SK-N-SH (cell line): ENCODE results near the gene WSB2. TPM values are rescaled to one million over a fixed set of nuclear protein-coding genes. Genes with fewer than 3 reads are reported as not detected.
A peak's percentile ranks its signal among the peaks of the same experiment; 100 is the strongest.

Source experiments
- CTCF ChIA-PET: fragments of 300-600, 350-600 bp; formaldehyde crosslinking; extraction: SDS; loops from one replicate; lab custom pipeline; 2021; lab: Yijun Ruan, JAX
- POLR2A ChIA-PET: fragments of 350-600 bp; sonication (Branson Sonifier 250); formaldehyde crosslinking; extraction: SDS; loops from one replicate; lab custom pipeline; 2020; ENCODE audit warnings: antibody characterized with exemption, inconsistent platforms; lab: Yijun Ruan, JAX
- DNase-seq: peaks from one replicate; pipeline ENCODE4 v3.0.0; 2012
- H2AFZ ChIP-seq: fragments of 200-600 bp; sonication (generic); 2 replicates; pipeline ENCODE4 v1.8.1; 2016; ENCODE audit warnings: antibody characterized with exemption, mild to moderate bottlenecking, low read depth
- H3F3A ChIP-seq: fragments of 200-600 bp; sonication (generic); replicated peaks from 2 replicates; pipeline ENCODE3; 2016; ENCODE audit warnings: antibody characterized with exemption, mild to moderate bottlenecking; ENCODE audit not compliant: insufficient read depth
- H3K27ac ChIP-seq, 2 experiments: fragments of 200-500 bp in 1 of 2; fragments of 200-600 bp in 1 of 2; sonication (Bioruptor generic) in 1 of 2; sonication (generic), shearing (Covaris generic) in 1 of 2; 2 replicates each; pipeline versions ENCODE4 v1.5.1 to v1.6.1; 2014 to 2016; ENCODE audit warnings: low read depth in 2 of 2, inconsistent platforms in 1 of 2, low read length in 1 of 2, mild to moderate bottlenecking in 1 of 2, mixed read lengths in 1 of 2
- H3K27me3 ChIP-seq: fragments of 200-600 bp; sonication (generic), shearing (Covaris generic); 2 replicates; pipeline ENCODE4 v1.6.1; 2016; ENCODE audit warnings: mixed run types; ENCODE audit not compliant: insufficient read depth
- H3K36me3 ChIP-seq, 2 experiments: fragments of 200-500 bp in 1 of 2; fragments of 200-600 bp in 1 of 2; sonication (Bioruptor generic) in 1 of 2; sonication (generic) in 1 of 2; replicated peaks in 1 of 2; 2 replicates each; pipeline versions ENCODE3 to v1.5.1; 2014 to 2016; ENCODE audit warnings: low read length in 1 of 2, mild to moderate bottlenecking in 1 of 2; ENCODE audit not compliant: insufficient read depth in 2 of 2, control insufficient read depth in 1 of 2
- H3K4me1 ChIP-seq, 2 experiments: fragments of 200-500 bp in 1 of 2; fragments of 200-600 bp in 1 of 2; sonication (Bioruptor generic) in 1 of 2; sonication (generic), shearing (Covaris generic) in 1 of 2; 2 replicates each; pipeline versions ENCODE4 v1.5.1 to v1.6.1; 2014 to 2016; ENCODE audit warnings: low read depth in 1 of 2, low read length in 1 of 2, mixed run types in 1 of 2; ENCODE audit not compliant: insufficient read depth in 2 of 2, control insufficient read depth in 1 of 2
- H3K4me2 ChIP-seq: fragments of 200-600 bp; sonication (generic), shearing (Covaris generic); 2 replicates; pipeline ENCODE4 v1.6.1; 2017; ENCODE audit warnings: mixed run types
- H3K4me3 ChIP-seq, 2 experiments: fragments of 200-500 bp in 1 of 2; fragments of 200-600 bp in 1 of 2; sonication (Bioruptor generic) in 1 of 2; sonication (generic), shearing (Covaris generic) in 1 of 2; 2 replicates each; pipeline versions ENCODE4 v1.5.1 to v1.8.1; 2014 to 2016; ENCODE audit warnings: low read depth in 2 of 2, inconsistent platforms in 1 of 2, low read length in 1 of 2, mild to moderate bottlenecking in 1 of 2, mixed read lengths in 1 of 2, moderate library complexity in 1 of 2
- H3K79me2 ChIP-seq: fragments of 200-600 bp; sonication (generic); 2 replicates; pipeline ENCODE4 v1.8.1; 2017; ENCODE audit warnings: mild to moderate bottlenecking; ENCODE audit not compliant: insufficient read depth
- H3K9ac ChIP-seq: fragments of 200-600 bp; sonication (generic); 2 replicates; pipeline ENCODE4 v1.6.1; 2017; ENCODE audit warnings: mixed run types
- H3K9me2 ChIP-seq: fragments of 200-600 bp; sonication (generic); 2 replicates; pipeline ENCODE4 v1.6.1; 2017; ENCODE audit warnings: mixed run types
- H3K9me3 ChIP-seq: fragments of 200-600 bp; sonication (generic); 2 replicates; pipeline ENCODE4 v1.6.1; 2017; ENCODE audit warnings: mixed run types, mild to moderate bottlenecking, moderate library complexity
- H4K20me1 ChIP-seq: fragments of 200-600 bp; sonication (generic); 2 replicates; pipeline ENCODE4 v1.6.1; 2017; ENCODE audit warnings: mild to moderate bottlenecking, mixed run types; ENCODE audit not compliant: insufficient read depth
- EP300 ChIP-seq, 2 experiments: IDR thresholded peaks; 2 replicates each; pipeline versions ENCODE4 v1.4.0 to v1.6.1; 2012; ENCODE audit warnings: borderline replicate concordance in 1 of 2, low read depth in 1 of 2, low read length in 1 of 2
- EZH2phosphoT487 ChIP-seq: fragments of 200-600 bp; sonication (generic); IDR thresholded peaks from 2 replicates; pipeline ENCODE4 v1.6.1; 2017; ENCODE audit warnings: low read depth, mixed run types, mild to moderate bottlenecking, antibody characterized with exemption, moderate library complexity, borderline replicate concordance
- FOXM1 ChIP-seq: IDR thresholded peaks from 2 replicates; pipeline ENCODE4 v1.4.0; 2012; ENCODE audit warnings: low read depth, mild to moderate bottlenecking
- GABPA ChIP-seq: IDR thresholded peaks from 2 replicates; pipeline ENCODE4 v1.4.0; 2012; ENCODE audit warnings: low read depth, mild to moderate bottlenecking
- MEF2A ChIP-seq: IDR thresholded peaks from 2 replicates; pipeline ENCODE4 v1.4.0; 2012; ENCODE audit warnings: low read depth, borderline replicate concordance
- MXI1 ChIP-seq: IDR thresholded peaks from 2 replicates; pipeline ENCODE4 v1.6.1; 2012; ENCODE audit warnings: mild to moderate bottlenecking, low read depth, low read length, improper control_type of control experiment
- NFIC ChIP-seq: IDR thresholded peaks from 2 replicates; pipeline ENCODE4 v1.4.0; 2012; ENCODE audit warnings: borderline replicate concordance
- YY1 ChIP-seq: IDR thresholded peaks from 2 replicates; pipeline ENCODE4 v1.4.0; 2012; ENCODE audit warnings: low read depth, mild to moderate bottlenecking
- WGBS: methylation state at CpG from one replicate; pipeline ENCODE4 v1.1.6; 2017; ENCODE audit warnings: low lambda C conversion rate; 5-methylcytosine and 5-hydroxymethylcytosine counted together
- polyA plus RNA-seq, 3 experiments: library from polyadenylated mRNA; depleted of rRNA; stranded (reverse); fragments of >200 nt; gene quantifications; 2 replicates each; pipeline ENCODE4 v1.2.3, GENCODE V29; 2012
- TF ChIP-seq, protein P1 (sequence below): IDR thresholded peaks from 2 replicates; pipeline ENCODE4 v1.4.0; 2012; ENCODE audit warnings: low read depth, borderline replicate concordance
- TF ChIP-seq, protein P2 (sequence below): IDR thresholded peaks from 2 replicates; pipeline ENCODE4 v1.4.0; 2012; ENCODE audit warnings: low read depth, borderline replicate concordance
- TF ChIP-seq, protein P3 (sequence below): IDR thresholded peaks from 2 replicates; pipeline ENCODE4 v1.4.0; 2012; ENCODE audit warnings: low read depth

Gene WSB2
- polyA plus RNA-seq, 1 of the 3 experiments (the other 2 are of a cell fraction) = 54.4 TPM

DNA sequence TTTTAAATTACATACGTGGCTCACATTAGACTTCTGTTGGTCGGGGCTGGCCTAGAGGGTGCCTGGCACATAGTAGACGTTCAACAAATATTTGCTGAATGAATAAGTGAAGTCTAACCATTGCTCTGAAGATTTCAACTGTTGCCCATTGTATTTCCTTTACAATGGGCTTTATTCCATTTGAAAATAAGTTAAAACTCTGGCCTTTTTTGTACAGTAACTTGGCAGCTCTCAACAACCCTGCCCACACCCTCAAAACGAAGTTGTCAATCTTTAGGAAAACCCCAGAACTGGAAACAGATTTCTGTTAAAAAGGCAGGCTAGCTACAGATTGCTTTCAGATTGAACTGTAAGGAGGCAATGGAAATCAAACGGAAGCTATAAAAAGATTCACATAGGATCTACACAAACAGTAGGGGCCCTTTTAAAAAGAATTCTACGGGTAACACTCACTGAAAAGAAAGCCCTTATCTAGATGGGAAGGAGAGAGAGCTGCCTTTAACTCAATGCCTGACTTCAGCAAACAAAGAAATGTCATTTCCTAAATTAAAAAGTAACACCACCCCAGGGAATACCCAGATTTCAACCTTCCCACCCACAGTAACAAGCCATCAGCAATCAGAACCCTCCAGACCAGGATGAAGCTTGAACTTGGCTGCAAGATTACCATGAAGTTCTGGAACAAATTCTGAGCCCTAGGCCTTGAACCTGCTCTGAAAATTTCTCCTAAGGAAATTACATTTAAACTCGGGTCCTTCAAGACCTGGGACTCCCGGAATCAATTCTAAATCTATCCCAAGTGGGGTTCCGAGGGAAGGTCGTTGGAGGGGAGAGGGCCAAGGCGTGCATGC is 1.4 kb downstream of the WSB2 start:
- Histone ChIP-seq H3K9me3 (no peaks in the 10 kb centered on the region), H3K9me2 (no peaks in the 10 kb centered on the region), H3F3A (peaks cover 38% of the 10 kb centered on the region), H3K79me2 (peaks cover 82% of the 10 kb centered on the region), H2AFZ (no peak overlapping the region), H3K9ac (peak overlapping the region; percentile 76), H3K27ac (peak overlapping the region; percentile 88 to 97), H3K4me3 (peak overlapping the region; percentile 71 to 78), H3K27me3 (no peaks in the 10 kb centered on the region), H4K20me1 (no peaks in the 10 kb centered on the region), H3K36me3 (peaks cover 0 to 5% of the 10 kb centered on the region in 2 experiments)
- no peak for DNase-seq
- CTCF ChIA-PET = interaction anchor here (1.2 kb wide), 1 partner anchor 62 kb away, joined by 4 read pairs; no protein-coding TSS in a partner anchor
- 33% methylated on average over 11 of the region's 11 CpGs for WGBS
- TF ChIP-seq GABPA = no peak
- TF ChIP-seq FOXM1 = no peak
- TF ChIP-seq NFIC = no peak
- no peak for TF ChIP-seq MXI1
- TF ChIP-seq EZH2phosphoT487 = no peak
- no peak for TF ChIP-seq YY1
- TF ChIP-seq, all 33 proteins: peak for 0
- Histone ChIP-seq H3K4me1 (peaks cover 10 to 14% of the 10 kb centered on the region in 2 experiments; a peak in 3 of 4 replicates), H3K4me2 (peak overlapping the region; percentile 88)
- POLR2A ChIA-PET = no interaction called here

DNA sequence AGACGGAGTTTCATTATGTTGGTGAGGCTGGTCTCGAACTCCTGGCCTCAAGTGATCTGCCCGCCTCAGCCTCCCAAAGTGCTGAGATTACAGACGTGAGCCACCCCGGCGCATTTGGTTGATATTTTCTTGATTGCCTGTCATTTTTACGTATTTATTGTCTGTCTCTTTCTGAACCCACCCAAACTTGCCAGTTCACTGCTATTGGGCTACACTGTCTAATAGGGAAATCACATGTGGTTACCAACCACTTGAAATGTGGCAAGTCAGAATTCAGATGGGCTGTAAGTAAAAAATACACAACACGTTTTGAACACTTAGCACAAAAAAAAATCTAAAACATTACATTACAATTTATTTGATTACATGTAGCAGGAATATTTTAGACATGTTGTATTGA is 2.1 kb downstream of the WSB2 start:
- Histone ChIP-seq H3K36me3 (peaks cover 0 to 8% of the 10 kb centered on the region in 2 experiments), H3K4me3 (0 out of 4 replicates have a peak overlapping the region, but pooled peaks of 1 of the 2 experiments have one; percentile 78), H3K4me2 (peak overlapping the region; percentile 88; the same call in 1 of the 2 replicates), H3F3A (peaks cover 36% of the 10 kb centered on the region), H3K9me3 (no peaks in the 10 kb centered on the region), H3K27ac (peak overlapping the region in 1 of 2 experiments; percentile 88; a peak in 2 of 4 replicates), H3K9ac (peak overlapping the region; percentile 76; the same call in 1 of the 2 replicates), H3K79me2 (peaks cover 89% of the 10 kb centered on the region), H3K9me2 (no peaks in the 10 kb centered on the region)
- ChIA-PET CTCF (interaction anchor here (1.2 kb wide), 1 partner anchor 62 kb away, joined by 4 read pairs; no protein-coding TSS in a partner anchor), POLR2A (no interaction called here)
- TF ChIP-seq, protein P1, sequence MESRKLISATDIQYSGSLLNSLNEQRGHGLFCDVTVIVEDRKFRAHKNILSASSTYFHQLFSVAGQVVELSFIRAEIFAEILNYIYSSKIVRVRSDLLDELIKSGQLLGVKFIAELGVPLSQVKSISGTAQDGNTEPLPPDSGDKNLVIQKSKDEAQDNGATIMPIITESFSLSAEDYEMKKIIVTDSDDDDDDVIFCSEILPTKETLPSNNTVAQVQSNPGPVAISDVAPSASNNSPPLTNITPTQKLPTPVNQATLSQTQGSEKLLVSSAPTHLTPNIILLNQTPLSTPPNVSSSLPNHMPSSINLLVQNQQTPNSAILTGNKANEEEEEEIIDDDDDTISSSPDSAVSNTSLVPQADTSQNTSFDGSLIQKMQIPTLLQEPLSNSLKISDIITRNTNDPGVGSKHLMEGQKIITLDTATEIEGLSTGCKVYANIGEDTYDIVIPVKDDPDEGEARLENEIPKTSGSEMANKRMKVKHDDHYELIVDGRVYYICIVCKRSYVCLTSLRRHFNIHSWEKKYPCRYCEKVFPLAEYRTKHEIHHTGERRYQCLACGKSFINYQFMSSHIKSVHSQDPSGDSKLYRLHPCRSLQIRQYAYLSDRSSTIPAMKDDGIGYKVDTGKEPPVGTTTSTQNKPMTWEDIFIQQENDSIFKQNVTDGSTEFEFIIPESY = no peak
- TF ChIP-seq EZH2phosphoT487 = no peak
- TF ChIP-seq EP300 (IDR thresholded peaks at IDR 0.05; ENCODE audit: borderline replicate concordance in 1 of 2, low read depth in 1 of 2, low read length in 1 of 2) = no peak
- TF ChIP-seq MEF2A = no peak
- TF ChIP-seq, protein P2, sequence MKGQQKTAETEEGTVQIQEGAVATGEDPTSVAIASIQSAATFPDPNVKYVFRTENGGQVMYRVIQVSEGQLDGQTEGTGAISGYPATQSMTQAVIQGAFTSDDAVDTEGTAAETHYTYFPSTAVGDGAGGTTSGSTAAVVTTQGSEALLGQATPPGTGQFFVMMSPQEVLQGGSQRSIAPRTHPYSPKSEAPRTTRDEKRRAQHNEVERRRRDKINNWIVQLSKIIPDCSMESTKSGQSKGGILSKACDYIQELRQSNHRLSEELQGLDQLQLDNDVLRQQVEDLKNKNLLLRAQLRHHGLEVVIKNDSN = no peak
- TF ChIP-seq, protein P3, sequence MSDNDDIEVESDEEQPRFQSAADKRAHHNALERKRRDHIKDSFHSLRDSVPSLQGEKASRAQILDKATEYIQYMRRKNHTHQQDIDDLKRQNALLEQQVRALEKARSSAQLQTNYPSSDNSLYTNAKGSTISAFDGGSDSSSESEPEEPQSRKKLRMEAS = no peak
- TF ChIP-seq, all 33 proteins: peak for 0
- H2AFZ ChIP-seq = no peak overlapping the region
- H3K27me3 ChIP-seq = no peaks in the 10 kb centered on the region
- H3K4me1 ChIP-seq = peaks cover 11 to 14% of the 10 kb centered on the region in 2 experiments; a peak in 3 of 4 replicates
- no peaks in the 10 kb centered on the region for H4K20me1 ChIP-seq
- no peak for DNase-seq
- WGBS = 96% methylated on average over 8 of the region's 8 CpGs
